ENCODE results near the gene RC3H2.
"Not testable (repeated sequence)": the region's sequence is repeated elsewhere in the genome, so short reads cannot be mapped to it uniquely, and the experiment has no call there.

Gene RC3H2

GRCh38 chr9:122837266-122837850, 67.8 kb downstream of the RC3H2 start:
- no peaks in the 10 kb centered on the region for H3K4me1 ChIP-seq (ENCODE audit: control insufficient read depth, insufficient read depth, low read length)
- no peaks in the 10 kb centered on the region for H3K36me3 ChIP-seq (ENCODE audit: control insufficient read depth in 2 of 2, insufficient read depth in 1 of 2, low read length in 2 of 2)
- ChIA-PET POLR2A (interaction anchor here (1.6 kb wide), 1 partner anchor 9 kb away, joined by 10 read pairs; the partner anchor contains the start of gene PDCL), CTCF (interaction anchor here (1.8 kb wide), 2 partner anchors 9 to 512 kb away, joined by 5 read pairs; partner anchors contain the start of gene PDCL)
- no peak overlapping the region for H3K27ac ChIP-seq (ENCODE audit: extremely low read depth, low read depth, low read length)
- TF ChIP-seq ZSCAN16 (tag by site-specific recombination; IDR thresholded peaks at IDR 0.05): no peak
- TF ChIP-seq ZNF350 (tag by site-specific recombination; IDR thresholded peaks at IDR 0.05): no peak
- no peak for TF ChIP-seq ZNF292 (tag by site-specific recombination; IDR thresholded peaks at IDR 0.05; ENCODE audit: borderline replicate concordance, low read depth)
- TF ChIP-seq, protein P1, sequence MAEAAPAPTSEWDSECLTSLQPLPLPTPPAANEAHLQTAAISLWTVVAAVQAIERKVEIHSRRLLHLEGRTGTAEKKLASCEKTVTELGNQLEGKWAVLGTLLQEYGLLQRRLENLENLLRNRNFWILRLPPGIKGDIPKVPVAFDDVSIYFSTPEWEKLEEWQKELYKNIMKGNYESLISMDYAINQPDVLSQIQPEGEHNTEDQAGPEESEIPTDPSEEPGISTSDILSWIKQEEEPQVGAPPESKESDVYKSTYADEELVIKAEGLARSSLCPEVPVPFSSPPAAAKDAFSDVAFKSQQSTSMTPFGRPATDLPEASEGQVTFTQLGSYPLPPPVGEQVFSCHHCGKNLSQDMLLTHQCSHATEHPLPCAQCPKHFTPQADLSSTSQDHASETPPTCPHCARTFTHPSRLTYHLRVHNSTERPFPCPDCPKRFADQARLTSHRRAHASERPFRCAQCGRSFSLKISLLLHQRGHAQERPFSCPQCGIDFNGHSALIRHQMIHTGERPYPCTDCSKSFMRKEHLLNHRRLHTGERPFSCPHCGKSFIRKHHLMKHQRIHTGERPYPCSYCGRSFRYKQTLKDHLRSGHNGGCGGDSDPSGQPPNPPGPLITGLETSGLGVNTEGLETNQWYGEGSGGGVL (tag by site-specific recombination; IDR thresholded peaks at IDR 0.05): no peak
- no peak for TF ChIP-seq ZNF132 (tag by site-specific recombination; IDR thresholded peaks at IDR 0.05; ENCODE audit: borderline replicate concordance)
- no peak for TF ChIP-seq ZNF626 (tag by site-specific recombination; IDR thresholded peaks at IDR 0.05)
- no peaks in the 10 kb centered on the region for H3K9me3 ChIP-seq (ENCODE audit: control insufficient read depth, insufficient read depth, low read depth, low read length)
- no peak overlapping the region for H3K4me3 ChIP-seq (ENCODE audit: low read depth, low read length)

GRCh38 chr9:122835313-122835731, 69.8 kb downstream of the RC3H2 start:
- ChIA-PET CTCF (interaction anchor here (0.5 to 1.8 kb wide), 7 partner anchors 9 to 514 kb away, joined by 3 to 7 read pairs (median 4); no protein-coding TSS in a partner anchor), POLR2A (interaction anchor here (1.2 kb wide), 1 partner anchor 70 kb away, joined by 4 read pairs; the partner anchor contains the start of gene RC3H2)
- no peak overlapping the region for H3K27ac ChIP-seq (ENCODE audit: extremely low read depth, low read depth, low read length)
- H3K36me3 ChIP-seq (ENCODE audit: control insufficient read depth in 2 of 2, insufficient read depth in 1 of 2, low read length in 2 of 2): no peaks in the 10 kb centered on the region
- H3K4me1 ChIP-seq (ENCODE audit: control insufficient read depth, insufficient read depth, low read length): no peaks in the 10 kb centered on the region
- H3K4me3 ChIP-seq (ENCODE audit: low read depth, low read length): no peak overlapping the region
- TF ChIP-seq, protein P2, sequence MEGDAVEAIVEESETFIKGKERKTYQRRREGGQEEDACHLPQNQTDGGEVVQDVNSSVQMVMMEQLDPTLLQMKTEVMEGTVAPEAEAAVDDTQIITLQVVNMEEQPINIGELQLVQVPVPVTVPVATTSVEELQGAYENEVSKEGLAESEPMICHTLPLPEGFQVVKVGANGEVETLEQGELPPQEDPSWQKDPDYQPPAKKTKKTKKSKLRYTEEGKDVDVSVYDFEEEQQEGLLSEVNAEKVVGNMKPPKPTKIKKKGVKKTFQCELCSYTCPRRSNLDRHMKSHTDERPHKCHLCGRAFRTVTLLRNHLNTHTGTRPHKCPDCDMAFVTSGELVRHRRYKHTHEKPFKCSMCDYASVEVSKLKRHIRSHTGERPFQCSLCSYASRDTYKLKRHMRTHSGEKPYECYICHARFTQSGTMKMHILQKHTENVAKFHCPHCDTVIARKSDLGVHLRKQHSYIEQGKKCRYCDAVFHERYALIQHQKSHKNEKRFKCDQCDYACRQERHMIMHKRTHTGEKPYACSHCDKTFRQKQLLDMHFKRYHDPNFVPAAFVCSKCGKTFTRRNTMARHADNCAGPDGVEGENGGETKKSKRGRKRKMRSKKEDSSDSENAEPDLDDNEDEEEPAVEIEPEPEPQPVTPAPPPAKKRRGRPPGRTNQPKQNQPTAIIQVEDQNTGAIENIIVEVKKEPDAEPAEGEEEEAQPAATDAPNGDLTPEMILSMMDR (tag by site-specific recombination; IDR thresholded peaks at IDR 0.05): peak; percentile 37; the same call in 1 of the 2 replicates
- TF ChIP-seq ZNF140 (tag by site-specific recombination; IDR thresholded peaks at IDR 0.05) (no peak), ZNF221 (tag by site-specific recombination; IDR thresholded peaks at IDR 0.05; ENCODE audit: borderline replicate concordance) (no peak)
- no peaks in the 10 kb centered on the region for H3K9me3 ChIP-seq (ENCODE audit: control insufficient read depth, insufficient read depth, low read depth, low read length)

- ChIA-PET POLR2A (no interaction called here), CTCF (no interaction called here)
- Histone ChIP-seq H3K4me3 (ENCODE audit: low read depth, low read length) (no peak overlapping the region), H3K36me3 (ENCODE audit: control insufficient read depth in 2 of 2, insufficient read depth in 1 of 2, low read length in 2 of 2) (no peaks in the 10 kb centered on the region), H3K9me3 (ENCODE audit: control insufficient read depth, insufficient read depth, low read depth, low read length) (no peaks in the 10 kb centered on the region), H3K27ac (ENCODE audit: extremely low read depth, low read depth, low read length) (no peak overlapping the region), H3K4me1 (ENCODE audit: control insufficient read depth, insufficient read depth, low read length) (no peaks in the 10 kb centered on the region)
- TF ChIP-seq PRDM1 (tag by site-specific recombination; IDR thresholded peaks at IDR 0.05) (peak; percentile 57), ZNF184 (tag by site-specific recombination; IDR thresholded peaks at IDR 0.05) (no peak)
Observed at GRCh38 chr9:122832194-122832593, 73.0 kb downstream of the RC3H2 start.

GRCh38 chr9:122828965-122829284, 76.2 kb downstream of the RC3H2 start:
- ChIA-PET POLR2A (interaction anchor here (0.6 to 1.5 kb wide), 10 partner anchors 9 to 112 kb away, joined by 3 to 10 read pairs (median 5); partner anchors contain the start of genes RABGAP1, RC3H2 and ZBTB6), CTCF (interaction anchor here (0.6 to 1.4 kb wide), 3 partner anchors 9 to 143 kb away, joined by 3 to 5 read pairs (median 3); no protein-coding TSS in a partner anchor)
- H3K27ac ChIP-seq (ENCODE audit: extremely low read depth, low read depth, low read length): peak overlapping the region; percentile 85; the same call in 1 of the 2 replicates
- H3K4me1 ChIP-seq (ENCODE audit: control insufficient read depth, insufficient read depth, low read length); H3K9me3 ChIP-seq (ENCODE audit: control insufficient read depth, insufficient read depth, low read depth, low read length): not testable (repeated sequence)
- peaks cover 0 to 23% of the 10 kb centered on the region in 2 experiments for H3K36me3 ChIP-seq (ENCODE audit: control insufficient read depth in 2 of 2, insufficient read depth in 1 of 2, low read length in 2 of 2)
- peak overlapping the region; percentile 87 for H3K4me3 ChIP-seq (ENCODE audit: low read depth, low read length)
- 0 out of 2 replicates have a peak, but pooled peaks have one; percentile 6 for TF ChIP-seq ZNF335 (tag by site-specific recombination; conservative IDR thresholded peaks at IDR 0.05)
